Umbilical cord (tissue), 2 donors: Measurements from ENCODE around the gene ATG7. TPM values are rescaled to one million over a fixed set of nuclear protein-coding genes. Genes with fewer than 3 reads are reported as not detected.

ENCODE experiments used
- DNase-seq: peaks from one replicate; pipeline ENCODE4 v3.0.0-alpha.2; 2015; ENCODE audit warnings: low spot score
- total RNA-seq: library from RNA; depleted of rRNA; stranded (reverse); fragments of >200 nt; gene quantifications from one replicate; pipeline ENCODE4 v1.2.3, GENCODE V29; 2014; ENCODE audit warnings: low replicate concordance; ENCODE audit not compliant: insufficient read depth

ATG7 gene
- total RNA-seq, 1 donor from 2014 or later = 71.7 TPM

DNA sequence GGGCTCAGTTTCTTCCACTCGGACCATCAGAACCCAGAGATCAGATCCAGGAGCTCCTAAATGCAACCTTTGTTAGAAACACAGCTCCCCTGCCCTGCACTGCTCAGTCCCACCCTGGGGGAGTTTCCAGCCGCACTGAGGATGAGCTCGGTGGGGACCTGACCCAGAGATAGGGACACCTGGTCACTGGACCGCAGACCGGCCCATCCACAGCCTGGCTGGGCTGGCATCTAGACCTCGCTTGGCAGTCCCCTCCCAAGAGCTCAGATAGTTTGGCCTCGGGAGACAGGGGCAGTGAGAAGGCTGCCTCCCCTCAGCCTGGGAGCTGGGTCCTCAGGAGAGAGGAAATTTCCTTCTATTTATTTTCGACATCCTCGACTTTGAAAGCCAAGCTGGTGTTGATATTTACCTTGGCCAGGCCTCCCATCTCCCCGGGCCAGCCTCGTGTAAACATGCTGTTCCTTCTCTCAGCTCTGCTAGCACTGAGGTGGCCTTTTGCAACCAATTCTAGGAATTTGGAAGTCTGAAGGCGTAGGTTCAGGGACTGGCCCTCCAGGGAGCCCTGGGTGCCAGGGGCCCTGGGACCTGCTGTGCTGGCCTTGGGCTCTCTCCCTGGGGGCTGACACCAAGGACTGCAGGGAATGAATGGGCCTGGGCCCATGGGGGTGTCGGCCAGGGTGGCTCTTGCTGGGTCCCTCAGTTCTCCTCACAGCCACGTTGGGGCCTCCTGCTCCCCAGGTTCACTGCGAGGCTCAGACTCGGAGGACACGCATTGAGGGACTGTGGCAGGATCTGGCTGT is 281.4 kb downstream of the ATG7 start:
- no peak for DNase-seq

DNA sequence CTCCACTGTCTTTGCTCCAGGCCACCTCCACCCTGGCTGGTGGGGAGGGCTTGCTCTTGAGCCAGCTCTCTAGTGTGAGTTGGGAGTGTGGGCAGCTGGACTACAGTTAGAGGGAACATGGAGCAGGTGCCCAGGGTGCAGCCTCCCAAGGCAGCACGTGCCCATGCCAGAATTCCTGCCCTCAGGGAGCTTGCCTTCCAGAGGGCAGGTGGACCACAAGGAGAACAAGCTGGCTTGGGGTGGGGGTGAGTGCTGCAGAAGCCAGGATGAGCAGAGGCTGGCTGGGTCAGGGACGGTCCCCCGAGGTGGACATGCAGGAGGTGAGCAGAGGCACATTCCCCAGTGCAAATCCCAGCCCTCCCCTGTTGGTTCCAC is 282.0 kb downstream of the ATG7 start:
- no peak for DNase-seq

- no peak for DNase-seq
These were observed 282.5 kb downstream of the ATG7 start for GRCh38 chr3:11554666-11555065.

DNA sequence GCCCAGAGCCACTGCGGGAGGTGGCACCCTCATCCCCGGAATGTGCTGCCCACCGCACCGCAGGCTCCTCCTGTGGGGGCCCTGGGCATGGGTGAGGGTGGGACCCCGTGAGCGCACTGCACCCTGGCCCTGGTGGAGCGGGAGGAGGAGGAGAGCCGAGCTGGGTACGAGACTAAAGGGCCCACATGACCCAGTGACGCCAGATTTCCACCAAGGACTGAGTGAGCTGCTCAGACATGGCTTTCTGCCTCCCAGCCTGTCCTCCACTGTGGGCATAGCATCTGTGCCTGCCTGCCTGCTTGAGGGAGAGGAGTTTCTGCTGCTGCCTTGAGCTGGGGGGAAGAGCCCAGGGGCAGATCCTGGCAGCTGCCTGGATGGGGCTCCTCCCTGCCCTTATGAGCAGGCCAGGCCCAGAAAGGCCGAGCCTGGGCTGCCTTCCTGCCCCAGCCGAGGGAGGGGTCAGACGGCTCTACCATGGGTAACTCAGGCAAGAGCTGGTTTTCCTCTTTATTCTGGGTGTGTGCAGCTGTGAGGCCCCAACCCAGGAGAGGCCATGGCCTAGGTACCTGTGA is 283.1 kb downstream of the ATG7 start:
- no peak for DNase-seq

DNA sequence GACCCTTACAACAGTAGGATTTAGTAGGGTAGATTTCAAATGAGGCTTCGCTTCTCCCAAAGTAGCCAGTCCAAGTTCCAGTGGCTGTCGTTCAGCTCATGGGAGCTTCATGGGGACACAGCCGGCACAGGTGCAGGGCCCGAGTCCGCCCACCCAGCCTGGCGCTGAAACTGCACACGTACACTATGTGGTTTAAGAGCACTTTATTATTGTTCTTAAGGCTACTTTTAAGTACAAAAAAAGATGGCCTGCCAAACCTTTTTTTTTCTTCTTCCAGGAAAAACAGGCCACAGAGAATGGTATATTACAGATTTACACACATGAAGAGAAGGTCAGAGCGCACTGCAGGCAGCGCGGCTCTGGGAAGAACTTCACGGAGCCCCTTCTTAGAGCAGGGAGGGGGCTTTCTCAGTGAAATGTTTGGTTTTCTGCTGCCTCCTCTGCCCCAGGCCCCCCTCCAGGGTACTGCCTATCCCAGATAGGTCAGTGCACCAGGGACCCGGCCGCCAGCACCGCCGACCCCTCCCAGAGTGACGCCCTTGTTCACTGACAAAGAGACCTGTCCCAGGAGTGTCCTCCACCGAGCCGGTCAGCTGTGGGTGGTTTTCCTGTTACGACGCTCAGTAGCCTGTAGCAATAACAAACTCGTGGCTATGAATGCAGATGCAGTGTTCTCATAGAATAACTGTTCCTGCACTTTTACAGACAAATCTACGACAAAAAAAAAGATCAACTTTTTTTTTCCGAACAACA is 283.9 kb downstream of the ATG7 start:
- no peak for DNase-seq

GRCh38 chr3:11556851-11557644 is 284.9 kb downstream of the ATG7 start:
- peak; percentile 91 for DNase-seq

DNA sequence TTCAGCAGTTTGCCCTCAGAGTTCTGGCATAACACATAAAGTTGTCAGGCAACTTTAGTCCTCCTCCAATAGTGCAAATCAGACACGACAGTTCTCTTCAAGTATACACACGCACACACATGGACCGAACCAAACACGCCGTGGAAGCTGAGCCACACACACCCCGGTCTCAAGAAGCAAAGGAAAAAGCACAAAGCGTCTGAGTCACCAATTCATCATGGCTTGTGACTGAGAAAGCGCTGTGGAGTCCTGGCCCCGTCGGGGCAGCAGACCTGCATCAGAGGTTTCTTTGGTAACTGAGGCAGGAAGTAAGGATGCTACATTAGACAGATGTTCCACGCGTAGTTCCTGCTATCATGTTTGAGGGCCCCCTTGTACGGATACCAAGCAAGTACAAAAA is 285.8 kb downstream of the ATG7 start:
- peak; percentile 48 for DNase-seq

DNA sequence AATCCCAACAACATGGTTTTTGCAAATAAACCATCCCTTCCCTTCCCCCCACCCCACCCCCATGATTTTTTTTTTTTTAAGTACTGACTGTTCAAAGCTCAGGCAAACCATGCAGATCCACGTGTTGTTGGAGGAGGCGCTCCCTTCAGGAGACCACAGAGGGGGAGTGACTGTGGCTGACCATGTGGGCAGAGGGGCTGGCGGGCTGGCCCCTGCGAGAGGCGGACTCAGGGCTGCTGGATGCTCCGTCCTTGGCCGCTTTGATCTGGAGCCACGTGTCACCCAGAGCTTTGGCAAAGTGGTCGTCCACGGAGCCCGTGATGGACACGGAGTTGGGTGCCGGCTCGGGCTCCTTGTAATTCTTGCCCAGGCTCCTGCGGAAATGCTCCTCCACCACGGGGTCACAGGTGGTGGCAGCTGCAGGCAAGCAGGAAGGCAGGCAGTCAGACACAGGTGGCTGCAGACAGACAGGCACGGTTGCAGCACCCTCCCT is 286.3 kb downstream of the ATG7 start:
- no peak for DNase-seq

DNA sequence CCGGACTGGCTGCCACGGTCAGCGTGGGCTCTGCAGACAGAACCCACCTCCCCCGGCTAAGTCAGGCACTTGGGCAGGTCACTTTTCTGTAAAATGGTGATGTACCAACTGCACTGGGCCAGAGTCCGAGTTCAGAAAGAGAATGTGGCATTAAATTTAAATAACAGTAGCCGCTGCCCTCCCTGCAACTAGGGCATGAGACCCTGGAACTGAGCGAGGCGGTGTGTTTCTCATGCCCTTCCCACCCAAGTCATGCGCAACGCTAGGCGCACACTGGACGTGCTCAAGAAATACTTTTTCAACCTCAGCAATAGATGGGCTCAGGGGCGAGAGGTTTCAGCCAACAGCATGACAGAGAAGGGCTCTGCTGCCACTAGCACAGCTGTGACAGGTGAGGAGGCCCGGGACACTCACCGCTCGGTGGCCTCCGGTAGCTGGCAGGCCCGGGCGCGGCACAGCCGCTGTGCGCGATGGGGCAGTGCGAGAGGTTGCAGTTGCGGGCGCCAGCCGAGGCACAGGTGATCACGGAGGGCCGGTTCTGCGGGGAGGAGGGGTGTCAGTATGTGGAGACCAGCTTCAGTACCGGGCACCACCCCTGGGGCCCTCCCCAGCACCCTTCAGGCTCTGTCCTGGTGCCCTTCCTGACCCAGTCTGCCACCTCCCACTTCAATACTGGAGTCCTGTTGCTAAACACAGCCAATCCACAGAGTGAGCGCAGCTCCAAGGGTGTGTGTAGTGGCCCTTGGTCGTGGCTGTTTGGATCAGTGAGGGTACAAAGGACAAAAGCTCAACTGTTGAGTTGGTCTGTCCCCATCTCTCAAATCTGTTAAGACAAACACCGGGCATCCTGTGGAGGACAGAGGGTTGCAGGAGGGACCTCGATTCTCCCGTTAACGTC is 287.0 kb downstream of the ATG7 start:
- no peak for DNase-seq

DNA sequence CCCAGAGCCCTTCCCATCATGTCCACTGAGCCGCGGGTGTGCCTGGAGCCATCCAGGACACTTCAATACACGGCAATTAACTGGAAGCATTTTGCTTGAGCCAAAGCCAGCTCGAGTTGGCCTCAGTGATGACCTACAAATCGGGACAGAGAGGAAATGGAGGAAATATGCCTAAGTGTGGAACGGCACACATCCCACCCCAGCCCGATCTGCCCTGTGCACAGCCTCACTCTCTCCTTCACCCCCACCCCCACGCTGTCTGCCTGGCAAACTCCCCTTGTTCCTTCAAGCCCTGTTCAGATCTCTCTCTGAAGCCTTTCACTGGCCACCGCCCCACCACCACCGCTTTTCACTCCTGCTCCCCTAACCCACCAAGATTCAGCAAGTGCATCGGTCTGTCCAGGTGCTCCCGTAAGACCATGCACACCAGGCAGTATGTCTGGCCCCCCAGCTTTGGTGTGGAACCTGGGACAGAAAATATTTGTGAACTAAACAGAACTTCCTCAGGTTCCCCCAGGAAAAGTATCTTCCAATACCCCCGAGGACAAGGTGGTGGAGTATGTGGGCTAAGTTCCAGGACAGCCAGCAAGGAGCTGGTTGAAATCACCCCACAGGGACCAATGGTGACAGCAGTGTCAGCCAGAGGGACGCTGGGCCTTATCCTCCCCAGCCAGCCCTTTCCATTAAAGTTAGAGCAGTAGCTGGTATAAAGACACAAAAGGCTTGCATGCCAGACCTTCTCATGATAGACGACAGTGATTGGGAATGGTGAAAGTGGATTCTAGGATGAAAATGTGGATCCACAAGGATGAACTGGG is 287.8 kb downstream of the ATG7 start:
- no peak for DNase-seq

DNA sequence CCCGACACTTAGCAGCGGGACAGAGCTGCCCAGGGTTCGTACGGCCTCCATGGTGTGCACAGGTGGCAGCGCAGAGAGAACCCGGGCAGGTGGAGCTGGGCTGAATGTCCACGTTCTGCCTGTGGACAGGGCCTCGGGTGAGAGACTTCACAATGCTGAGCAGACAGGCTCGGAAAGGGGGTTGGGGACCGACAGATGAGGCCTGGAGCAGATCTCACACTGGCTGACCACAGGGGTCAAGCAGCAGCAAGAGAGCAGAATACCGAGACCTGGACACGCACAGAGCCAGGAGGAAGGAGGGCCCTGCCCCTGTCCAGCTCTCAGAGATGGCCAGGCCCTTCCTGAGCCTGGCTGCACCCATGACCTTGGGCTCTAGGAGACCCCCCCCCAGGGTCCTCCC is 288.5 kb downstream of the ATG7 start:
- DNase-seq = no peak

DNA sequence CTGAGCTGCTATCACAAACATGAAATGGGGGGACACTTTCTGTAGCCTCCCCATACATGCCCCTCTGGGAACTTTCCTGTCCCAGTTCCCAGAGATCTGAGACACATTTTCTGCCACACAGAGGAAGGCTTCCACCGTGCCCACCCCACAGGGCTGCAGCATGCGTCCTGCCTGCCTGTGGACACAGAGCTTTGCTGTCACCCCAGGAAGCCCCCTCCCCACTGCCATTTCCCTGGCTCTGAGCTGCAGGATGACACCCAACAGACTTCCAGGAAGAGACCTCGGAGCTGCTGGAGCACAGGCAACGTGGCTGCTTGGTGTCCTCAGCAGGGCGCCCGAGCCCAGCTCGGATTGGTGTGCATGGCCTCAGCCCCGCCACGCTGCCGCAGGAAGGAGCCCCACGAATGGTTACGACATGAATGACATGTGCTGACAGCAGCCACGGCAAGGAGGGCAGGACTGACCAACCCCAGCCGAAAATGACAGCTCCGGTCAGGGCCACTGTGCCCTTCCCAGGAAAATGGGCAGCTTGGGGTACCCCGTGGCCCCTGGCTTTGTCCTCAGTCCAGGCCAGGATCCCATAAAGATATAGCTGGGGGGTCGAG is 290.2 kb downstream of the ATG7 start:
- DNase-seq = no peak

DNA sequence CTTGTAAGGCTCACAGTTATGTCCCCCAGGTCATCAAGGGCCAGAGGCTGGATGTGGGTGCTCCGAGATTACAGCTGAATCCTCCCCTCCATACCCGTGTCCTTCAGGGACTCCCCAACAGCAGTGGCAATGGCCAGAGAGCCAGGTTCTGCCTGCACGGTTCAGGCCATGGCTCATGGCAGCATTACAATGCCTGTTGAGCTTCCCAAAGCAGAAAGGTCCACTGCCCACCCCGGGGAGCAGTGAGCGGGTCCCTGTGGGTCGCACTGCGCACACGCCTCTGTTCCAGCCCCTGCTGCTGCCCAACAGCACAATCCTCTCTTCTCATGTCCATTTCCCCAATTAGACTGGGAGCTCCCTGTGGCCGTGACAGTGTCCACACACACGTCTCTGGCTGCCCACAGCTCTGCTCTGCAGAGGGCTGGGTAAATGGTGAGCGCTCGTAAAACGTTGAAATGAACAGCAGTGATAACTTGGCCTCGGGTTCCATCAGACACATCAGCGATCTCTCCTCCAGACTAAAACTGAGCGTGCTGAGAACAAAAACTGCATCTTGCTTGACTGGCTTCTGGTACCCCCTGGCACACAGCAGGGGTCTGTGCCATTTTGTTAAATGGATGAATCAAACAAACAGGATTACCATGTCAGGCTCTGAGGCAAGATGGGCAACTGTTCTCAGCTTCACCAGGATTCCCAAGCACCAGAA is 291.1 kb downstream of the ATG7 start:
- DNase-seq = no peak

- DNase-seq = no peak
These were observed 291.6 kb downstream of the ATG7 start for GRCh38 chr3:11563865-11564185.

- no peak for DNase-seq
These were observed 292.4 kb downstream of the ATG7 start for GRCh38 chr3:11564577-11565001.

GRCh38 chr3:11565072-11565471 is 292.9 kb downstream of the ATG7 start:
- no peak for DNase-seq

- DNase-seq = no peak
These were observed 293.3 kb downstream of the ATG7 start for GRCh38 chr3:11565492-11565891.

DNA sequence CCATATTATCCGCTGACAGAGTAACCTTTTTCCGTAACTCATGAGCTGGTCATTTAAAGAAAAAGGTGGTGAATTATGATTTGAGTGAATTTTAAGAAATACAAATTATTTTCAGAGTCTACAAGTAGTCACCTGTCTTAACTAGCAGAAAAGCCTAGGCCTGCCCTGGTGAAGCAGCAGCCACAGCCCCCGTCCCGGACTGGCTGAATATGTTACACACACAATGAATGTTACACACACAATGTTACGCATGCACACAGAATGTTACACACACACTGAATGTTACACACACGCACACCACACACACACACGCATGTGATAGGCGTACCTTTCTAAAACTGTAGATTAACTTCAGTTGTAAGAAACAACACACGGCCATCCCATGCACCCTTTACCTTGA is 293.7 kb downstream of the ATG7 start:
- DNase-seq = no peak

DNA sequence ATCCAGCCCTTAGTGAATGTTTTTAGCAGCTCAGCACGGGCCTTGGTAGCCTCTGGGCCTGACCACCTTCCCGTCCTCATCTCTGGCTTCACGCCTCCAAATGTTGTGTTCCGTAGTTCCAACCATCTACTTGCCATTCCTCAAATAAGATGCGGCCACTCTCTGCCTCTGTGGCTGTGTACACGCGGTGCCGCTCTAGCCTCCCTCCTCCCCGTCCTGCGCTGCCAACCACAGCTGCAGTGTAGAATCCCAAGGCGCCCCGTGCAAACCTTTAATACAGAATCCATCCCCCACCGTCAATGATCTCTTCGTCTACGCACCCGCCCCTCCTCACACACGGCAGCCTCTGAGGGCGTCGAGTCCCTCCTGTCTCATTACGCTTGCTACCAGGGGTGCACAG is 294.3 kb downstream of the ATG7 start:
- no peak for DNase-seq
